DOHH2 (cell line): ENCODE measurements around the gene METTL2B.
A peak's percentile ranks its signal among the peaks of the same experiment; 100 is the strongest.

Experiments used
- EZH2phosphoT487 ChIP-seq: fragments of 200-600 bp; sonication (generic); IDR thresholded peaks from 2 replicates; pipeline ENCODE4 v1.6.1; 2017; ENCODE audit warnings: borderline replicate concordance, mild to moderate bottlenecking, antibody characterized with exemption, low read length, moderate library complexity, mixed read lengths
- TF ChIP-seq, protein P1 (sequence below): fragments of 200-600 bp; sonication (generic); IDR thresholded peaks from one replicate; pipeline ENCODE4 v1.5.1; 2014; ENCODE audit warnings: antibody characterized with exemption, mild to moderate bottlenecking, low read depth, low read length; ENCODE audit not compliant: poor library complexity, severe bottlenecking

- TF ChIP-seq, protein P1, sequence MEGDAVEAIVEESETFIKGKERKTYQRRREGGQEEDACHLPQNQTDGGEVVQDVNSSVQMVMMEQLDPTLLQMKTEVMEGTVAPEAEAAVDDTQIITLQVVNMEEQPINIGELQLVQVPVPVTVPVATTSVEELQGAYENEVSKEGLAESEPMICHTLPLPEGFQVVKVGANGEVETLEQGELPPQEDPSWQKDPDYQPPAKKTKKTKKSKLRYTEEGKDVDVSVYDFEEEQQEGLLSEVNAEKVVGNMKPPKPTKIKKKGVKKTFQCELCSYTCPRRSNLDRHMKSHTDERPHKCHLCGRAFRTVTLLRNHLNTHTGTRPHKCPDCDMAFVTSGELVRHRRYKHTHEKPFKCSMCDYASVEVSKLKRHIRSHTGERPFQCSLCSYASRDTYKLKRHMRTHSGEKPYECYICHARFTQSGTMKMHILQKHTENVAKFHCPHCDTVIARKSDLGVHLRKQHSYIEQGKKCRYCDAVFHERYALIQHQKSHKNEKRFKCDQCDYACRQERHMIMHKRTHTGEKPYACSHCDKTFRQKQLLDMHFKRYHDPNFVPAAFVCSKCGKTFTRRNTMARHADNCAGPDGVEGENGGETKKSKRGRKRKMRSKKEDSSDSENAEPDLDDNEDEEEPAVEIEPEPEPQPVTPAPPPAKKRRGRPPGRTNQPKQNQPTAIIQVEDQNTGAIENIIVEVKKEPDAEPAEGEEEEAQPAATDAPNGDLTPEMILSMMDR = peak; percentile 49
- no peak for TF ChIP-seq EZH2phosphoT487
Observed at GRCh38 chr7:128430207-128430606, 46.3 kb upstream of the METTL2B start.
